Neural cell (in vitro differentiated cells): ENCODE results near the gene PYGM. TPM values are rescaled to one million over a fixed set of nuclear protein-coding genes. Genes with fewer than 3 reads are reported as not detected.

ENCODE experiments used
- H2AFZ ChIP-seq: fragments of 200-600, 300-800 bp; sonication (generic), shearing (Covaris generic); 2 replicates; pipeline ENCODE4 v1.6.0; 2014; ENCODE audit warnings: low read depth, mild to moderate bottlenecking, antibody characterized with exemption, low read length, moderate library complexity
- H3F3A ChIP-seq: fragments of 200-600 bp; shearing (Covaris generic); 2 replicates; pipeline ENCODE4 v1.6.1; 2016; ENCODE audit warnings: mild to moderate bottlenecking, moderate library complexity, mixed read lengths, antibody characterized with exemption, low read length; ENCODE audit not compliant: insufficient read depth, poor library complexity, severe bottlenecking
- H3K27ac ChIP-seq: fragments of 200-600, 300-800 bp; sonication (generic), shearing (Covaris generic); 2 replicates; pipeline ENCODE4 v1.5.1; 2014; ENCODE audit warnings: mild to moderate bottlenecking, low read length, moderate library complexity
- H3K27me3 ChIP-seq: fragments of 300-800, 200-600 bp; sonication (generic), shearing (Covaris generic); 2 replicates; pipeline ENCODE4 v1.6.0; 2014; ENCODE audit warnings: mild to moderate bottlenecking, low read depth, low read length, moderate library complexity; ENCODE audit not compliant: insufficient read depth
- H3K36me3 ChIP-seq: fragments of 300-800, 200-600 bp; sonication (generic), shearing (Covaris generic); 2 replicates; pipeline ENCODE4 v1.5.1; 2014; ENCODE audit warnings: mild to moderate bottlenecking, antibody characterized with exemption, low read length, moderate library complexity; ENCODE audit not compliant: insufficient read depth
- H3K4me2 ChIP-seq: fragments of 300-800, 200-600 bp; sonication (generic), shearing (Covaris generic); 2 replicates; pipeline ENCODE4 v1.6.0; 2014; ENCODE audit warnings: mild to moderate bottlenecking, low read length
- H3K4me3 ChIP-seq: fragments of 300-800, 200-600 bp; sonication (generic), shearing (Covaris generic); 2 replicates; pipeline ENCODE4 v1.5.1; 2014; ENCODE audit warnings: mild to moderate bottlenecking, low read length, moderate library complexity
- H3K79me2 ChIP-seq: fragments of 200-600 bp; shearing (Covaris generic); replicated peaks from 2 replicates; pipeline ENCODE4 v1.6.0; 2014; ENCODE audit warnings: mild to moderate bottlenecking, low read length, moderate library complexity; ENCODE audit not compliant: insufficient read depth
- H3K9ac ChIP-seq: fragments of 300-800, 200-600 bp; sonication (generic), shearing (Covaris generic); 2 replicates; pipeline ENCODE4 v1.6.1; 2016; ENCODE audit warnings: mild to moderate bottlenecking, low read length, mixed read lengths
- H3K9me2 ChIP-seq: fragments of 200-600 bp; shearing (Covaris generic); 2 replicates; pipeline ENCODE4 v1.6.1; 2016; ENCODE audit warnings: mild to moderate bottlenecking, low read length, mixed read lengths; ENCODE audit not compliant: insufficient read depth
- H3K9me3 ChIP-seq: fragments of 200-600, 300-800 bp; sonication (generic), shearing (Covaris generic); 2 replicates; pipeline ENCODE4 v1.6.1; 2016; ENCODE audit warnings: mild to moderate bottlenecking, mixed run types, low read length, moderate library complexity, mixed read lengths
- H4K20me1 ChIP-seq: fragments of 200-600 bp; shearing (Covaris generic); 2 replicates; pipeline ENCODE4 v1.6.1; 2016; ENCODE audit warnings: mild to moderate bottlenecking, mixed run types; ENCODE audit not compliant: insufficient read depth
- EP300 ChIP-seq: fragments of 450-650 bp; conservative IDR thresholded peaks from 2 replicates; pipeline ENCODE4 v1.6.1; 2014; ENCODE audit warnings: antibody characterized with exemption, mild to moderate bottlenecking, moderate library complexity; ENCODE audit not compliant: poor library complexity, severe bottlenecking
- EZH2 ChIP-seq: fragments of 200-600, 300-800 bp; shearing (Covaris generic), sonication (generic); IDR thresholded peaks from 2 replicates; pipeline ENCODE4 v1.6.1; 2014; ENCODE audit warnings: antibody characterized with exemption, low read length, borderline replicate concordance, mild to moderate bottlenecking; ENCODE audit not compliant: insufficient read depth, poor library complexity, severe bottlenecking
- MXI1 ChIP-seq: fragments of 450-650 bp; conservative IDR thresholded peaks from 2 replicates; pipeline ENCODE4 v1.6.1; 2014; ENCODE audit warnings: antibody characterized with exemption, mild to moderate bottlenecking; ENCODE audit not compliant: poor library complexity, severe bottlenecking
- POLR2AphosphoS5 ChIP-seq: IDR thresholded peaks from 2 replicates; pipeline ENCODE4 v1.6.1; 2012
- RAD21 ChIP-seq: fragments of 450-650 bp; conservative IDR thresholded peaks from 2 replicates; pipeline ENCODE4 v1.6.1; 2014; ENCODE audit warnings: antibody characterized with exemption, mild to moderate bottlenecking, moderate library complexity
- SMC3 ChIP-seq: fragments of 450-650 bp; conservative IDR thresholded peaks from 2 replicates; pipeline ENCODE4 v1.6.1; 2014; ENCODE audit warnings: antibody characterized with exemption, mild to moderate bottlenecking, moderate library complexity; ENCODE audit not compliant: poor library complexity
- TAF1 ChIP-seq: IDR thresholded peaks from 2 replicates; pipeline ENCODE4 v1.6.1; 2012; ENCODE audit warnings: low read depth
- polyA plus RNA-seq: library from polyadenylated mRNA; depleted of rRNA; stranded (reverse); fragments of >200 nt; gene quantifications from 2 replicates; pipeline ENCODE4 v1.2.3, GENCODE V29; 2014
- TF ChIP-seq, protein P1 (sequence below): fragments of 450-650 bp; IDR thresholded peaks from 2 replicates; pipeline ENCODE4 v1.5.1; 2014; ENCODE audit warnings: antibody characterized with exemption, mild to moderate bottlenecking, moderate library complexity; ENCODE audit not compliant: poor library complexity, severe bottlenecking
- TF ChIP-seq, protein P2 (sequence below): IDR thresholded peaks from 2 replicates; pipeline ENCODE4 v1.6.1; 2012; ENCODE audit warnings: borderline replicate concordance

Gene PYGM
- polyA plus RNA-seq, 1 donor from 2014 or later, result 0.43 TPM

DNA sequence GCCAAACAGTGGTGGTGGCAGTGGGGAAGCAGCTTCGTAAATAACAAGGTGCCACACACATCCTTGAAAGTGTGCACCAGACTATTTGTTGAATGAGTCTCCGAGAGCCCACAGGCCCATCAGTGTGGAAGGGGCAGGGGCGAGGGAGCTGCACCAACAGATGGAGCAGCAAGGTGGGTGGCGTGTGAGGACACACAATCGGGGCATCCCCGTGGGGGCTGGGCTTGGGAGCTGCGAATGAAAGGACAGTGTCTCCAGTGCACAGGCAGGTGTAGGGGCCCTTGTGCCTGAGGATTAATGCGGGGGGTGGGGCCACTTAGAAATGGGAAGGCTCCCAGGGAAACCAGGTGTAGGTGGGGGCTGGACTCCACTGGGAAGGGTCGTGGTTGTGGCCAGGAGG, 39.6 kb downstream of the PYGM start:
- H3K9me2 ChIP-seq, result no peaks in the 10 kb centered on the region
- peaks cover 19% of the 10 kb centered on the region for H4K20me1 ChIP-seq
- peak overlapping the region; percentile 91 for H3K4me2 ChIP-seq
- no peaks in the 10 kb centered on the region for H3K9me3 ChIP-seq
- H3F3A ChIP-seq, result no peaks in the 10 kb centered on the region
- peak overlapping the region; percentile 91 for H3K4me3 ChIP-seq
- H3K79me2 ChIP-seq, result peaks cover 59% of the 10 kb centered on the region
- peak overlapping the region; percentile 97 for H3K9ac ChIP-seq
- H3K27me3 ChIP-seq, result no peaks in the 10 kb centered on the region
- TF ChIP-seq, protein P1, sequence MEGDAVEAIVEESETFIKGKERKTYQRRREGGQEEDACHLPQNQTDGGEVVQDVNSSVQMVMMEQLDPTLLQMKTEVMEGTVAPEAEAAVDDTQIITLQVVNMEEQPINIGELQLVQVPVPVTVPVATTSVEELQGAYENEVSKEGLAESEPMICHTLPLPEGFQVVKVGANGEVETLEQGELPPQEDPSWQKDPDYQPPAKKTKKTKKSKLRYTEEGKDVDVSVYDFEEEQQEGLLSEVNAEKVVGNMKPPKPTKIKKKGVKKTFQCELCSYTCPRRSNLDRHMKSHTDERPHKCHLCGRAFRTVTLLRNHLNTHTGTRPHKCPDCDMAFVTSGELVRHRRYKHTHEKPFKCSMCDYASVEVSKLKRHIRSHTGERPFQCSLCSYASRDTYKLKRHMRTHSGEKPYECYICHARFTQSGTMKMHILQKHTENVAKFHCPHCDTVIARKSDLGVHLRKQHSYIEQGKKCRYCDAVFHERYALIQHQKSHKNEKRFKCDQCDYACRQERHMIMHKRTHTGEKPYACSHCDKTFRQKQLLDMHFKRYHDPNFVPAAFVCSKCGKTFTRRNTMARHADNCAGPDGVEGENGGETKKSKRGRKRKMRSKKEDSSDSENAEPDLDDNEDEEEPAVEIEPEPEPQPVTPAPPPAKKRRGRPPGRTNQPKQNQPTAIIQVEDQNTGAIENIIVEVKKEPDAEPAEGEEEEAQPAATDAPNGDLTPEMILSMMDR, result no peak
- H3K27ac ChIP-seq, result no peak overlapping the region
- no peaks in the 10 kb centered on the region for H3K36me3 ChIP-seq
- H2AFZ ChIP-seq, result no peak overlapping the region

DNA sequence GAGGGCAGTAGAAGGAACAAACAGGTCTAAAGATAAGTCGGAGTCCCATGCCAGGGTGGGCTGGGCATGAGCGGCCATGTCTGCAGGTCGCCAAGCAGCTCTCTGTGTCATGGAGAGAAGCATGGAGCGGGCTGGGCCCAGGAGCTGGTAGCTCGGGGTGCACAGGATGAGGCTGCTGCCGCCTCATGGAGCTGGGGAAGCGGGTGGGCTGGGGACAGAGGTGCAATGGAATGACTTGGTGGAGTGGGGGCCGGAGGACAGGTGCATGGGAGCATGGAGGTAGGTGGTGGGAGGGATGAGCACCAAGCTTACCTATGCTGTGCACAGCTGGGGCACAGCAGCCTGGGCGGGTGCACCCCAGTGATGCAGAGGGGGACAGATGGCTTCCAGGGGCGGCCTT, 40.4 kb downstream of the PYGM start:
- Histone ChIP-seq H3K4me3 (peak overlapping the region; percentile 91), H3K27ac (no peak overlapping the region), H2AFZ (no peak overlapping the region), H3K27me3 (no peaks in the 10 kb centered on the region), H3K4me2 (no peak overlapping the region), H3K9me3 (no peaks in the 10 kb centered on the region), H3F3A (no peaks in the 10 kb centered on the region), H3K79me2 (peaks cover 59% of the 10 kb centered on the region), H3K9me2 (no peaks in the 10 kb centered on the region), H4K20me1 (peaks cover 23% of the 10 kb centered on the region), H3K9ac (no peak overlapping the region), H3K36me3 (no peaks in the 10 kb centered on the region)
- TF ChIP-seq POLR2AphosphoS5, result no peak
- TF ChIP-seq EP300, result no peak
- no peak for TF ChIP-seq RAD21
- TF ChIP-seq, protein P1, result no peak
- TF ChIP-seq TAF1, result no peak
- no peak for TF ChIP-seq EZH2
- TF ChIP-seq, protein P2, sequence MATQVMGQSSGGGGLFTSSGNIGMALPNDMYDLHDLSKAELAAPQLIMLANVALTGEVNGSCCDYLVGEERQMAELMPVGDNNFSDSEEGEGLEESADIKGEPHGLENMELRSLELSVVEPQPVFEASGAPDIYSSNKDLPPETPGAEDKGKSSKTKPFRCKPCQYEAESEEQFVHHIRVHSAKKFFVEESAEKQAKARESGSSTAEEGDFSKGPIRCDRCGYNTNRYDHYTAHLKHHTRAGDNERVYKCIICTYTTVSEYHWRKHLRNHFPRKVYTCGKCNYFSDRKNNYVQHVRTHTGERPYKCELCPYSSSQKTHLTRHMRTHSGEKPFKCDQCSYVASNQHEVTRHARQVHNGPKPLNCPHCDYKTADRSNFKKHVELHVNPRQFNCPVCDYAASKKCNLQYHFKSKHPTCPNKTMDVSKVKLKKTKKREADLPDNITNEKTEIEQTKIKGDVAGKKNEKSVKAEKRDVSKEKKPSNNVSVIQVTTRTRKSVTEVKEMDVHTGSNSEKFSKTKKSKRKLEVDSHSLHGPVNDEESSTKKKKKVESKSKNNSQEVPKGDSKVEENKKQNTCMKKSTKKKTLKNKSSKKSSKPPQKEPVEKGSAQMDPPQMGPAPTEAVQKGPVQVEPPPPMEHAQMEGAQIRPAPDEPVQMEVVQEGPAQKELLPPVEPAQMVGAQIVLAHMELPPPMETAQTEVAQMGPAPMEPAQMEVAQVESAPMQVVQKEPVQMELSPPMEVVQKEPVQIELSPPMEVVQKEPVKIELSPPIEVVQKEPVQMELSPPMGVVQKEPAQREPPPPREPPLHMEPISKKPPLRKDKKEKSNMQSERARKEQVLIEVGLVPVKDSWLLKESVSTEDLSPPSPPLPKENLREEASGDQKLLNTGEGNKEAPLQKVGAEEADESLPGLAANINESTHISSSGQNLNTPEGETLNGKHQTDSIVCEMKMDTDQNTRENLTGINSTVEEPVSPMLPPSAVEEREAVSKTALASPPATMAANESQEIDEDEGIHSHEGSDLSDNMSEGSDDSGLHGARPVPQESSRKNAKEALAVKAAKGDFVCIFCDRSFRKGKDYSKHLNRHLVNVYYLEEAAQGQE, result no peak
- TF ChIP-seq SMC3, result no peak
- TF ChIP-seq MXI1, result no peak
